ENCODE measurements around the gene RPH3AL. TPM values are rescaled to one million over a fixed set of nuclear protein-coding genes. Genes with fewer than 3 reads are reported as not detected.

Gene RPH3AL
- total and polyA plus RNA-seq, 5 donors = 4.7 to 11.5 (median 9.1) TPM

GRCh38 chr17:301681-302299, 50.8 kb downstream of the RPH3AL start:
- no peaks in the 10 kb centered on the region for H3K27me3 ChIP-seq (ENCODE audit: control insufficient read depth, insufficient read depth)
- no peaks in the 10 kb centered on the region for H3K4me1 ChIP-seq (ENCODE audit: control insufficient read depth, insufficient read depth, low read length)
- 64% methylated on average over 27 of the region's 27 CpGs for WGBS
- no peaks in the 10 kb centered on the region for H3K9me3 ChIP-seq (ENCODE audit: control insufficient read depth, low read length)
- peak overlapping the region; percentile 35 for H3K27ac ChIP-seq (ENCODE audit: low read length)
- intact Hi-C loops (cut with DNase I) = no loop called here
- peak; percentile 62 to 87 (median 82) for DNase-seq
- ATAC-seq = peak; percentile 43 to 78
- no peak overlapping the region for H3K4me3 ChIP-seq (ENCODE audit: low read length)

GRCh38 chr17:300881-301280, 51.7 kb downstream of the RPH3AL start:
- DNase-seq (peak in 2 of 3 donors; percentile 3 to 48), ATAC-seq (no peak)
- no peaks in the 10 kb centered on the region for H3K27me3 ChIP-seq (ENCODE audit: control insufficient read depth, insufficient read depth)
- no peak overlapping the region for H3K4me3 ChIP-seq (ENCODE audit: low read length)
- H3K4me1 ChIP-seq (ENCODE audit: control insufficient read depth, insufficient read depth, low read length) = no peaks in the 10 kb centered on the region
- WGBS = over 99% methylated on average over 11 of the region's 11 CpGs
- H3K9me3 ChIP-seq (ENCODE audit: control insufficient read depth, low read length) = no peaks in the 10 kb centered on the region
- H3K27ac ChIP-seq (ENCODE audit: low read length) = no peak overlapping the region
- intact Hi-C loops (cut with DNase I) = no loop called here

- DNase-seq = peak; percentile 11 to 71 (median 65)
- Histone ChIP-seq H3K4me1 (ENCODE audit: control insufficient read depth, insufficient read depth, low read length) (no peaks in the 10 kb centered on the region), H3K9me3 (ENCODE audit: control insufficient read depth, low read length) (no peaks in the 10 kb centered on the region), H3K27me3 (ENCODE audit: control insufficient read depth, insufficient read depth) (no peaks in the 10 kb centered on the region), H3K27ac (ENCODE audit: low read length) (no peak overlapping the region), H3K4me3 (ENCODE audit: low read length) (no peak overlapping the region)
- WGBS = 59% methylated on average over 23 of the region's 23 CpGs
- no peak for ATAC-seq
- intact Hi-C loops (cut with DNase I) = no loop called here
Observed at GRCh38 chr17:299546-299945, 53.1 kb downstream of the RPH3AL start.

- ATAC-seq = peak; percentile 70 to 89
- no peaks in the 10 kb centered on the region for H3K9me3 ChIP-seq (ENCODE audit: control insufficient read depth, low read length)
- intact Hi-C loops (cut with DNase I) = no loop called here
- no peak overlapping the region for H3K27ac ChIP-seq (ENCODE audit: low read length)
- H3K4me1 ChIP-seq (ENCODE audit: control insufficient read depth, insufficient read depth, low read length) = no peaks in the 10 kb centered on the region
- 64% methylated on average over 17 of the region's 17 CpGs for WGBS
- no peak overlapping the region for H3K4me3 ChIP-seq (ENCODE audit: low read length)
- H3K27me3 ChIP-seq (ENCODE audit: control insufficient read depth, insufficient read depth) = no peaks in the 10 kb centered on the region
- DNase-seq = peak; percentile 57 to 93 (median 90)
Observed at GRCh38 chr17:298791-299450, 53.7 kb downstream of the RPH3AL start.

- peak in 1 of 3 donors; percentile 16 for DNase-seq
- intact Hi-C loops (cut with DNase I) = no loop called here
- no peaks in the 10 kb centered on the region for H3K9me3 ChIP-seq (ENCODE audit: control insufficient read depth, low read length)
- H3K4me1 ChIP-seq (ENCODE audit: control insufficient read depth, insufficient read depth, low read length) = no peaks in the 10 kb centered on the region
- H3K27me3 ChIP-seq (ENCODE audit: control insufficient read depth, insufficient read depth) = no peaks in the 10 kb centered on the region
- H3K27ac ChIP-seq (ENCODE audit: low read length) = no peak overlapping the region
- H3K4me3 ChIP-seq (ENCODE audit: low read length) = no peak overlapping the region
- ATAC-seq = no peak
- WGBS = 76% methylated on average over 10 of the region's 10 CpGs
Observed at GRCh38 chr17:297758-298157, 54.8 kb downstream of the RPH3AL start.

- Histone ChIP-seq H3K9me3 (ENCODE audit: control insufficient read depth, low read length) (no peaks in the 10 kb centered on the region), H3K4me1 (ENCODE audit: control insufficient read depth, insufficient read depth, low read length) (no peaks in the 10 kb centered on the region), H3K27ac (ENCODE audit: low read length) (no peak overlapping the region), H3K27me3 (ENCODE audit: control insufficient read depth, insufficient read depth) (no peaks in the 10 kb centered on the region), H3K4me3 (ENCODE audit: low read length) (no peak overlapping the region)
- WGBS = 78% methylated on average over 23 of the region's 23 CpGs
- peak in 1 of 3 donors; percentile 18 for DNase-seq
- intact Hi-C loops (cut with DNase I) = no loop called here
- ATAC-seq = no peak
Observed at GRCh38 chr17:296906-297690, 55.5 kb downstream of the RPH3AL start.

GRCh38 chr17:296379-296778, 56.2 kb downstream of the RPH3AL start:
- H3K27me3 ChIP-seq (ENCODE audit: control insufficient read depth, insufficient read depth) = no peaks in the 10 kb centered on the region
- ATAC-seq = no peak
- no peak for DNase-seq

GRCh38 chr17:292531-293382, 59.9 kb downstream of the RPH3AL start:
- ATAC-seq = peak in 1 of 2 donors; percentile 38
- no peaks in the 10 kb centered on the region for H3K9me3 ChIP-seq (ENCODE audit: control insufficient read depth, low read length)
- WGBS = 73% methylated on average over 29 of the region's 29 CpGs
- peak in 2 of 3 donors; percentile 39 to 42 for DNase-seq
- H3K27me3 ChIP-seq (ENCODE audit: control insufficient read depth, insufficient read depth) = no peaks in the 10 kb centered on the region
- no peak overlapping the region for H3K27ac ChIP-seq (ENCODE audit: low read length)
- H3K4me1 ChIP-seq (ENCODE audit: control insufficient read depth, insufficient read depth, low read length) = no peaks in the 10 kb centered on the region
- intact Hi-C loops (cut with DNase I) = no loop called here
- no peak overlapping the region for H3K4me3 ChIP-seq (ENCODE audit: low read length)

More at GRCh38 chr17:296379-296778, 56.2 kb downstream of the RPH3AL start:
- intact Hi-C loops (cut with DNase I) = no loop called here
- H3K4me1 ChIP-seq (ENCODE audit: control insufficient read depth, insufficient read depth, low read length) = no peaks in the 10 kb centered on the region
- no peaks in the 10 kb centered on the region for H3K9me3 ChIP-seq (ENCODE audit: control insufficient read depth, low read length)
- no peak overlapping the region for H3K27ac ChIP-seq (ENCODE audit: low read length)
- WGBS = 79% methylated on average over 15 of the region's 15 CpGs
- H3K4me3 ChIP-seq (ENCODE audit: low read length) = no peak overlapping the region

- DNase-seq = peak in 2 of 3 donors; percentile 27 to 37
- WGBS = 93% methylated on average over 10 of the region's 10 CpGs
- no peaks in the 10 kb centered on the region for H3K4me1 ChIP-seq (ENCODE audit: control insufficient read depth, insufficient read depth, low read length)
- H3K4me3 ChIP-seq (ENCODE audit: low read length) = no peak overlapping the region
- intact Hi-C loops (cut with DNase I) = no loop called here
- no peak for ATAC-seq
- H3K27ac ChIP-seq (ENCODE audit: low read length) = no peak overlapping the region
- no peaks in the 10 kb centered on the region for H3K9me3 ChIP-seq (ENCODE audit: control insufficient read depth, low read length)
- no peaks in the 10 kb centered on the region for H3K27me3 ChIP-seq (ENCODE audit: control insufficient read depth, insufficient read depth)
Observed at GRCh38 chr17:292016-292415, 60.6 kb downstream of the RPH3AL start.

GRCh38 chr17:291587-291986, 61.0 kb downstream of the RPH3AL start:
- Histone ChIP-seq H3K9me3 (ENCODE audit: control insufficient read depth, low read length) (no peaks in the 10 kb centered on the region), H3K4me1 (ENCODE audit: control insufficient read depth, insufficient read depth, low read length) (no peaks in the 10 kb centered on the region), H3K4me3 (ENCODE audit: low read length) (no peak overlapping the region), H3K27ac (ENCODE audit: low read length) (no peak overlapping the region), H3K27me3 (ENCODE audit: control insufficient read depth, insufficient read depth) (no peaks in the 10 kb centered on the region)
- intact Hi-C loops (cut with DNase I) = no loop called here
- ATAC-seq = no peak
- 79% methylated on average over 7 of the region's 7 CpGs for WGBS
- peak in 1 of 3 donors; percentile 1 for DNase-seq

Data from right cardiac atrium (tissue), 5 donors.